Measurements from ENCODE around the gene CAMK1D. TPM values are rescaled to one million over a fixed set of nuclear protein-coding genes. Genes with fewer than 3 reads are reported as not detected.

CAMK1D gene
- total RNA-seq, 4 donors from 2014 or later = 29.7 to 36.7 (median 33.3) TPM

DNA sequence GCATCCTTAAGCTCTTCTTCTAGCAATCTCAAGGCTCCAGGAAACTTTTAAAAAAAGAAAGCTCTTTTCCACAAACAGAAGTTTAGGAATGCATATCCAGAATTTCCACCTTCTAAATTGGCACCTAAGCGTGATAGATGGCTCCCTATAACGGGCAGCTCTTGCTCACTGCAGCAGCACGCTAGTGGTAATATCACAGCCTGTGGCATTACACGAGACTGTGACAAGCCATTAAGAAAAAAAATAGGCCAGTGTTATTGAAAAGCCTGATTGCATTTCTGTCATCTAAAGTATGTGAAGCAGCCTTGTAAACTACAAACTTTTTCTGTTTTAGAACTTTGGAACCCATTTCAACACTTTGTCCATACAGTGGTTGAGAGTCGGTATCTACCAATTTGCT, 263.8 kb downstream of the CAMK1D start:
- no peak overlapping the region for H3K4me3 ChIP-seq (ENCODE audit: low read depth, poor library complexity, severe bottlenecking)
- 74 to 81% methylated on average over 5 of the region's 5 CpGs for WGBS, 2 donors
- TF ChIP-seq, protein P1, sequence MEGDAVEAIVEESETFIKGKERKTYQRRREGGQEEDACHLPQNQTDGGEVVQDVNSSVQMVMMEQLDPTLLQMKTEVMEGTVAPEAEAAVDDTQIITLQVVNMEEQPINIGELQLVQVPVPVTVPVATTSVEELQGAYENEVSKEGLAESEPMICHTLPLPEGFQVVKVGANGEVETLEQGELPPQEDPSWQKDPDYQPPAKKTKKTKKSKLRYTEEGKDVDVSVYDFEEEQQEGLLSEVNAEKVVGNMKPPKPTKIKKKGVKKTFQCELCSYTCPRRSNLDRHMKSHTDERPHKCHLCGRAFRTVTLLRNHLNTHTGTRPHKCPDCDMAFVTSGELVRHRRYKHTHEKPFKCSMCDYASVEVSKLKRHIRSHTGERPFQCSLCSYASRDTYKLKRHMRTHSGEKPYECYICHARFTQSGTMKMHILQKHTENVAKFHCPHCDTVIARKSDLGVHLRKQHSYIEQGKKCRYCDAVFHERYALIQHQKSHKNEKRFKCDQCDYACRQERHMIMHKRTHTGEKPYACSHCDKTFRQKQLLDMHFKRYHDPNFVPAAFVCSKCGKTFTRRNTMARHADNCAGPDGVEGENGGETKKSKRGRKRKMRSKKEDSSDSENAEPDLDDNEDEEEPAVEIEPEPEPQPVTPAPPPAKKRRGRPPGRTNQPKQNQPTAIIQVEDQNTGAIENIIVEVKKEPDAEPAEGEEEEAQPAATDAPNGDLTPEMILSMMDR (IDR thresholded peaks at IDR 0.05) = no peak
- no peak for TF ChIP-seq POLR2A (IDR thresholded peaks at IDR 0.05)
- no peak for DNase-seq (ENCODE audit: low spot score in 2 of 2)
- intact Hi-C loops (cut with DNase I; ENCODE audit: low total_unique reads) = no loop called here

DNA sequence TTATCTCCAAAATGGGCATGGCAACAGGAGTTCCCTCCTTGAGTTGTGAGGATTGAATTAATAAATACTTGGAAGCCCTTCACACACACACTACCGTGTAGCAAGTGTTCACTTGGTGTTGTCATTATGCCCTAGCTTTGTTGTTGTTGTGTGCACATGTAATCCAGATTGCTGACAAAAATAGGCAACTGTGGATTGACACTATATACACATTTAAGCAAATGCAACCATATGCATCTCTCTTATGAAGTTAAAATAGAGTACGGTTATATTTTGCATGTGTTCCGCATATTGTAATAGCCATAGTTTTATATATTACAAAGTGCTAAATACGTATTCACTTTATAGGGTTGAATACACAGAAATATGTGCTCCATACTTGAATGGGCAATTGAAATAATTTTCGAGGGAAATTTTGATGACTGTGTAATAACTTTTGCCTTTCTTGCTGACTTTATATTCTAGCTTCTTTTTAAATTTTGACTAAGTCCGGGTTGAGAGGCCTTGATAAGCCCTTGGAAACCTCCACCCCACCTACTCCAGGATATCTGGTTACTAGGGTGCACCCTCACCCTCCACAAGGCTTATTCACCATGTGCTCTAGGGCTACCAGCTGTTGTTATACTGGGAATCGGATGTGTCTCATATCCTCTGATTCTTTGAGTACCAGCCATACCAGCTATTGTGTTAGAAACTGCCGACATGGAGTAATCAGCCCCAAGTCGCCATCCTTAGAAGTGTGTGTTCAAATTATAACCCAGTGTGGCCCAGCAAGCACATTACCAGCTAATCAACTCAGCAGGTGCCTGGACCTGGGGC, 265.0 kb downstream of the CAMK1D start:
- WGBS, 2 donors = 76 to 79% methylated on average over 9 of the region's 9 CpGs
- intact Hi-C loops (cut with DNase I; ENCODE audit: low total_unique reads) = no loop called here
- H3K4me3 ChIP-seq (ENCODE audit: low read depth, poor library complexity, severe bottlenecking) = no peak overlapping the region
- no peak for DNase-seq (ENCODE audit: low spot score in 2 of 2)
- TF ChIP-seq, protein P1 (IDR thresholded peaks at IDR 0.05) = no peak
- no peak for TF ChIP-seq POLR2A (IDR thresholded peaks at IDR 0.05)

DNA sequence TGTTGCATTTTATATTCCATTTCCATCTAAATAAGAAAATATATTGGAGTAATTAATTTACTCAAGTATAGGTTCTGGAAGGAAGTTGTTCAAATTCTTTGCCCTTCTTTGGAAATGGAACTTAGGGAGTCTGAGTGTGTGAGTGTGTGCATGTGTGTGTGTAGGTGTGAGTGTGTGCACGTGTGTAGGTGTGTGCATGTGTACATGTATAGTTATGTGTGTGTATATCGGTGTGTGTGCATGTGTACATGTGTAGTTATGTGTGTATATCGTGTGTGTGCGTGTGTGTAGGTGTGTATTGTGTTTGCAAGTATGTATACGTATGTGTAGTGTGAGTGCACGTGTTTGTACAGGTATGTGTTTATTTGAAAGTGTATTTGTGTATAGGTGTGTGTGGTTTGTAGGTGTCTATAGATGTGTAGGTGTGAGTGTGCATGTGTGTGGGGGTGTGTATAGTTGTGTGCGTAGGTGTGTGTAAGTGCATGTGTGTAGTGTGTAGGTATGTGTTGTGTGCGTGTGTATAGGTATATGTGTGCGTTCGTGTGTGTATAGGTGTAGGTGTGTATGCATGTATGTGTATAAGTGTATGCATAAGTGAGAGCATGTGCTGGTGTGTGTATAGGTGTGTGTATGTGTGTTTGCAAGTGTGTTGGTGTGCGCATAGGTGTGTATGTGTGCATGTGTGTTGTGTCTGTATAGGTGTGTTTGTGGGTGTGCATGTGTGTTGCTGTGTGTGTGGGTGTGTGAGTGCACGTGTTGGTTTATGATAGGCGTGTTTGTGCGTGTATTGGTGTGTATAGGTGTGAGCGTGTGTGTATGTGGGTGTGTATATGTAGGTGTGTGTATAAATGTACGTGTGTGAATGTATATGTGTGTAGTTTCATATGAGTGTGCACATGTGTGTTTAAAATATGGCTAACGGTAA, 266.2 kb downstream of the CAMK1D start:
- intact Hi-C loops (cut with DNase I; ENCODE audit: low total_unique reads) = no loop called here
- no peak overlapping the region for H3K4me3 ChIP-seq (ENCODE audit: low read depth, poor library complexity, severe bottlenecking)
- DNase-seq (ENCODE audit: low spot score in 2 of 2) = no peak
- no peak for TF ChIP-seq POLR2A (IDR thresholded peaks at IDR 0.05)
- TF ChIP-seq, protein P1 (IDR thresholded peaks at IDR 0.05) = no peak
- WGBS, 2 donors = 93 to 95% methylated on average over 17 of the region's 17 CpGs

DNA sequence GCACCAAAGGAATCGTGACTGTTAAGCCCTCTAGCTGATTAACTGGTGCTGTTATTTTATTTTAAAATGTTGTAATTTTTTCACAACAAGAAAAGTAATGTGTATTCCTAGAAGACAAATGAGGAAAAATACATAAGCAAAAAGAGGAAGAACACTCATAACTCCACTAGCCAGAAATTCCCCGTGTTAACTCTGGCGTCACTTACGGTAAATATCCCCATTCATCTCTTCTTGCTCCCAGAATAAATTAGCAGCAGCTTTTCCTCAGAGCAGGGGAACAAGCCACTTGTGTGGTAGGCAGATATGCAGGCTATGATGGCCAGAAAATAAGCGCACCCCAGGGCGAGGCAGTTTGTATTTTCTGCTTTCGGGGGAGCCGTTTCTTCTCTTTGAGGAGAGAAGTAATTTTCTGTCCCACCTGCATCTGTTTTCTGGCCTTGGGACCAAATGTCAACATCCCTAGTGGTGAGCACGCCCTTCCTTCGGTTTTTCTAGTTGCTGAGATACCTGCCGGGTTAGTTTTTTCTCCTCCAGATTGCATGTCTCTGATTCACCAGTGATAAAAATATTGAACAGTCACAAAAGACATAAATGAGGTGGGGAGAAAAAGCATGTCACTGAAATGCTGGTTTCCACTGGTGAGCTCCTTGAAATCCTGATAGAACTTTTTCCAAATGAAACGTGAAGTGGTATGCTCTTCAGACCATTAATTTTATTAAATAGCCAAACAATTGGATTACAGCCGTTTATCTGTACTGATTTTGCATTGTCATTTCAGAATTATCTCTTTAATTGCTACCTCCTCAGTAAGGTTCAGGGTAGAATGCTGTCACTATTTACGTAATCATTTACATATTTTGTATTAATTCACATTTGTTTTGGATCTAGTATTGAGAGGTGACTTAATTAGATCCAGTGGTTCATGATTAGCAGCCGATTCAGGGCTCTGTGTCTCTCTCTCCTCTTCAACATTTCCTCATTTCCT, 268.1 kb downstream of the CAMK1D start:
- intact Hi-C loops (cut with DNase I; ENCODE audit: low total_unique reads) = no loop called here
- peak in 1 of 2 donors; percentile 74 for DNase-seq (ENCODE audit: low spot score in 2 of 2)
- TF ChIP-seq, protein P1 (IDR thresholded peaks at IDR 0.05) = no peak
- TF ChIP-seq POLR2A (IDR thresholded peaks at IDR 0.05) = no peak
- no peak overlapping the region for H3K4me3 ChIP-seq (ENCODE audit: low read depth, poor library complexity, severe bottlenecking)
- WGBS, 2 donors = 44 to 49% methylated on average over 15 of the region's 15 CpGs

DNA sequence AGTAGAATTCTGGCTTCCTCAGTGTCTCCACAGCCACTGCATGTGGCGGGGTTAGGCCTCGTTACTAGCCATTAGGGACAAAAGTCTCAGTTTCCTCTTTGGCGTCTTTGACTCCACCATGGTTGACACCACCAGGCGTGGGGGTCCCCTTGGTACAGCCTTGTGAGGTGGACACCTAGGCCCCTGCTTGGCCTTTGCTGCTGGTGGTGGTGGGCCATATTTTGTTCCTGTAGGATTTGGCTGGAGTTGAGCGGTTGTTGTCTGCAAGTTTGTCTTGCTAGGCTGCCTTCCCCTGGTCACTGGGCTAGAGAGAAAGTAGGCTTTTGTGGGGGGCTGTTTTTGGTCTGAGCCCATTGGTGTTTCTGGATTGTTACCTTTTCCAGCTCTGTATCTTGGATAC, 272.7 kb downstream of the CAMK1D start:
- no peak overlapping the region for H3K4me3 ChIP-seq (ENCODE audit: low read depth, poor library complexity, severe bottlenecking)
- intact Hi-C loops (cut with DNase I; ENCODE audit: low total_unique reads) = no loop called here
- TF ChIP-seq, protein P1 (IDR thresholded peaks at IDR 0.05) = no peak
- TF ChIP-seq POLR2A (IDR thresholded peaks at IDR 0.05) = no peak
- WGBS, 2 donors = 89 to 96% methylated on average over 5 of the region's 5 CpGs
- DNase-seq (ENCODE audit: low spot score in 2 of 2) = peak in 1 of 2 donors; percentile 59
